Ectodermal cell (in vitro differentiated cells): ENCODE results near the gene ELAC1. TPM values are rescaled to one million over a fixed set of nuclear protein-coding genes. Genes with fewer than 3 reads are reported as not detected.

Experiments used
- H3K27ac ChIP-seq: 2 replicates; pipeline ENCODE4 v1.7.0; 2013; ENCODE audit warnings: mild to moderate bottlenecking, low read depth, low read length; ENCODE audit not compliant: insufficient read depth, poor library complexity, severe bottlenecking
- H3K27me3 ChIP-seq: 2 replicates; pipeline ENCODE4 v1.7.0; 2013; ENCODE audit warnings: mild to moderate bottlenecking, low read length; ENCODE audit not compliant: insufficient read depth, control insufficient read depth, poor library complexity, severe bottlenecking
- H3K36me3 ChIP-seq: one replicate; pipeline ENCODE4 v1.7.0; 2013; ENCODE audit warnings: low read length; ENCODE audit not compliant: control insufficient read depth, insufficient read depth
- H3K4me1 ChIP-seq: one replicate; pipeline ENCODE4 v1.7.0; 2013; ENCODE audit warnings: low read length; ENCODE audit not compliant: control insufficient read depth, insufficient read depth
- H3K4me3 ChIP-seq: 2 replicates; pipeline ENCODE4 v1.7.0; 2013; ENCODE audit warnings: low read depth, low read length, control low read depth; ENCODE audit not compliant: insufficient read depth
- H3K9me3 ChIP-seq: 2 replicates; pipeline ENCODE4 v1.7.0; 2013; ENCODE audit warnings: mild to moderate bottlenecking, low read length, moderate library complexity; ENCODE audit not compliant: control insufficient read depth
- WGBS, 2 experiments: methylation state at CpG; one replicate each; pipeline ENCODE4 v1.1.7; 2013; ENCODE audit warnings: missing lambda C conversion rate in 2 of 2; 5-methylcytosine and 5-hydroxymethylcytosine counted together
- polyA plus RNA-seq, 4 experiments: library from polyadenylated mRNA; stranded (reverse); fragments of 50-300 nt; gene quantifications; one replicate each; pipeline ENCODE4 v1.2.3, GENCODE V29; 2013

Gene ELAC1
- 10.4 TPM for polyA plus RNA-seq (2013, experiment 1 of 4)
- polyA plus RNA-seq (2013, experiment 2 of 4): 13.6 TPM
- polyA plus RNA-seq (2013, experiment 3 of 4): 9.5 TPM
- 10.3 TPM for polyA plus RNA-seq (2013, experiment 4 of 4)

GRCh38 chr18:50967714-50968661, at the start of gene ELAC1:
ELAC1 (plus strand) TSS chr18:50968040; CDS start chr18:50974405, 6,365 bp downstream.
- H3K4me3 ChIP-seq: peak within 1 kb of the TSS; percentile 86
- WGBS, 2 experiments: 1 to 2% methylated on average over 84 of the region's 84 CpGs
- H3K36me3 ChIP-seq: no peaks in the 10 kb centered on the region
- H3K9me3 ChIP-seq: no peaks in the 10 kb centered on the region
- peak within 1 kb of the TSS; percentile 56 for H3K27ac ChIP-seq
- peaks cover 5% of the 10 kb centered on the region for H3K4me1 ChIP-seq
- H3K27me3 ChIP-seq: no peaks in the 10 kb centered on the region

GRCh38 chr18:50918153-50918552, 49.7 kb upstream of the ELAC1 start:
- H3K27me3 ChIP-seq: no peaks in the 10 kb centered on the region
- no peaks in the 10 kb centered on the region for H3K4me1 ChIP-seq
- H3K4me3 ChIP-seq: no peak overlapping the region
- peaks cover 26% of the 10 kb centered on the region for H3K36me3 ChIP-seq
- no peaks in the 10 kb centered on the region for H3K9me3 ChIP-seq
- H3K27ac ChIP-seq: no peak overlapping the region
- 96 to 97% methylated on average over 5 of the region's 5 CpGs for WGBS, 2 experiments

- no peaks in the 10 kb centered on the region for H3K9me3 ChIP-seq
- no peak overlapping the region for H3K4me3 ChIP-seq
- H3K36me3 ChIP-seq: peaks cover 53% of the 10 kb centered on the region
- no peaks in the 10 kb centered on the region for H3K27me3 ChIP-seq
- no peak overlapping the region for H3K27ac ChIP-seq
- WGBS, 2 experiments: 94 to 95% methylated on average over 2 of the region's 2 CpGs
- no peaks in the 10 kb centered on the region for H3K4me1 ChIP-seq
These were observed 43.5 kb upstream of the ELAC1 start for GRCh38 chr18:50924372-50924771.

- no peaks in the 10 kb centered on the region for H3K27me3 ChIP-seq
- H3K4me3 ChIP-seq: no peak overlapping the region
- H3K4me1 ChIP-seq: no peaks in the 10 kb centered on the region
- no peak overlapping the region for H3K27ac ChIP-seq
- peaks cover 48% of the 10 kb centered on the region for H3K36me3 ChIP-seq
- no peaks in the 10 kb centered on the region for H3K9me3 ChIP-seq
These were observed 41.3 kb upstream of the ELAC1 start for GRCh38 chr18:50926521-50926920.

GRCh38 chr18:50928551-50928950, 39.3 kb upstream of the ELAC1 start:
- no peaks in the 10 kb centered on the region for H3K9me3 ChIP-seq
- no peak overlapping the region for H3K27ac ChIP-seq
- peaks cover 35% of the 10 kb centered on the region for H3K36me3 ChIP-seq
- H3K4me1 ChIP-seq: no peaks in the 10 kb centered on the region
- H3K27me3 ChIP-seq: no peaks in the 10 kb centered on the region
- 95 to 100% methylated on average over 2 of the region's 2 CpGs for WGBS, 2 experiments
- no peak overlapping the region for H3K4me3 ChIP-seq

- Histone ChIP-seq H3K4me1 (no peaks in the 10 kb centered on the region), H3K27ac (no peak overlapping the region), H3K4me3 (no peak overlapping the region), H3K27me3 (no peaks in the 10 kb centered on the region), H3K9me3 (no peaks in the 10 kb centered on the region), H3K36me3 (no peaks in the 10 kb centered on the region)
- WGBS, 2 experiments: 89 to 95% methylated on average over 4 to 5 of the region's 5 CpGs
These were observed 34.2 kb upstream of the ELAC1 start for GRCh38 chr18:50933684-50934083.

- H3K36me3 ChIP-seq: no peaks in the 10 kb centered on the region
- no peak overlapping the region for H3K27ac ChIP-seq
- H3K4me3 ChIP-seq: no peak overlapping the region
- no peaks in the 10 kb centered on the region for H3K9me3 ChIP-seq
- 87 to 96% methylated on average over 6 of the region's 6 CpGs for WGBS, 2 experiments
- no peaks in the 10 kb centered on the region for H3K4me1 ChIP-seq
- H3K27me3 ChIP-seq: no peaks in the 10 kb centered on the region
These were observed 33.2 kb upstream of the ELAC1 start for GRCh38 chr18:50934545-50935211.

- 87 to 92% methylated on average over 6 of the region's 6 CpGs for WGBS, 2 experiments
- Histone ChIP-seq H3K27ac (no peak overlapping the region), H3K27me3 (no peaks in the 10 kb centered on the region), H3K4me1 (no peaks in the 10 kb centered on the region), H3K4me3 (no peak overlapping the region), H3K9me3 (no peaks in the 10 kb centered on the region), H3K36me3 (no peaks in the 10 kb centered on the region)
These were observed 32.2 kb upstream of the ELAC1 start for GRCh38 chr18:50935493-50936191.

GRCh38 chr18:50937183-50937582, 30.7 kb upstream of the ELAC1 start:
- WGBS, 2 experiments: 100% methylated on average over 1 of the region's 1 CpG; no CpG with 5 or more reads in 1 of the 2 experiments
- H3K36me3 ChIP-seq: no peaks in the 10 kb centered on the region
- no peaks in the 10 kb centered on the region for H3K4me1 ChIP-seq

GRCh38 chr18:50938912-50939311, 28.9 kb upstream of the ELAC1 start:
- H3K27ac ChIP-seq: no peak overlapping the region
- no peaks in the 10 kb centered on the region for H3K27me3 ChIP-seq
- H3K4me1 ChIP-seq: no peaks in the 10 kb centered on the region
- H3K4me3 ChIP-seq: no peak overlapping the region
- WGBS, 2 experiments: 89 to 100% methylated on average over 1 to 2 of the region's 2 CpGs
- no peaks in the 10 kb centered on the region for H3K9me3 ChIP-seq
- no peaks in the 10 kb centered on the region for H3K36me3 ChIP-seq

More at GRCh38 chr18:50937183-50937582, 30.7 kb upstream of the ELAC1 start:
- no peaks in the 10 kb centered on the region for H3K9me3 ChIP-seq
- no peak overlapping the region for H3K27ac ChIP-seq
- H3K4me3 ChIP-seq: no peak overlapping the region
- no peaks in the 10 kb centered on the region for H3K27me3 ChIP-seq
